HFFc6 (cell line): ENCODE data around the gene ASPM. TPM values are rescaled to one million over a fixed set of nuclear protein-coding genes. Genes with fewer than 3 reads are reported as not detected.
"Not testable (repeated sequence)": the region's sequence is repeated elsewhere in the genome, so short reads cannot be mapped to it uniquely, and the experiment has no call there.

Experiments
- DNase-seq: peaks from one replicate; pipeline ENCODE4 v3.0.0-alpha.2; 2018
- H3K27ac Mint-ChIP-seq: 2 replicates; pipeline ENCODE4 v1.8.0; 2020; ENCODE audit warnings: mild to moderate bottlenecking, mixed read lengths
- H3K27me3 Mint-ChIP-seq: 2 replicates; pipeline ENCODE4 v1.8.0; 2021; ENCODE audit warnings: mild to moderate bottlenecking, moderate library complexity, mixed read lengths; ENCODE audit not compliant: insufficient read depth
- H3K36me3 Mint-ChIP-seq: 2 replicates; pipeline ENCODE4 v1.8.0; 2021; ENCODE audit warnings: low read depth, mixed read lengths
- H3K4me1 Mint-ChIP-seq: 2 replicates; pipeline ENCODE4 v1.8.0; 2020; ENCODE audit warnings: low read depth, mixed read lengths
- H3K4me3 Mint-ChIP-seq: 2 replicates; pipeline ENCODE4 v1.8.0; 2020; ENCODE audit warnings: mild to moderate bottlenecking, moderate library complexity, mixed read lengths
- H3K9me3 Mint-ChIP-seq: 2 replicates; pipeline ENCODE4 v1.8.0; 2020; ENCODE audit warnings: mild to moderate bottlenecking, mixed read lengths
- total RNA-seq, 6 experiments: library from RNA; stranded (reverse); fragmentation: NEBNext Ultra II Directional; extraction: Animal tissue kit (Norgen Biotek cat#: 25700); gene quantifications; 2 replicates in 1 of 6; 3 replicates in 5 of 6; pipeline ENCODE4 v1.2.3, GENCODE V29; 2021
- TF ChIP-seq, protein P1 (sequence below): fragments of 200-600 bp; sonication (generic); IDR thresholded peaks from 2 replicates; pipeline ENCODE4 v1.5.0; 2021; ENCODE audit warnings: antibody characterized with exemption, mild to moderate bottlenecking

ASPM gene
- total RNA-seq, 6 experiments from 2014 or later = 20.3 to 46.8 (median 42.0) TPM

DNA sequence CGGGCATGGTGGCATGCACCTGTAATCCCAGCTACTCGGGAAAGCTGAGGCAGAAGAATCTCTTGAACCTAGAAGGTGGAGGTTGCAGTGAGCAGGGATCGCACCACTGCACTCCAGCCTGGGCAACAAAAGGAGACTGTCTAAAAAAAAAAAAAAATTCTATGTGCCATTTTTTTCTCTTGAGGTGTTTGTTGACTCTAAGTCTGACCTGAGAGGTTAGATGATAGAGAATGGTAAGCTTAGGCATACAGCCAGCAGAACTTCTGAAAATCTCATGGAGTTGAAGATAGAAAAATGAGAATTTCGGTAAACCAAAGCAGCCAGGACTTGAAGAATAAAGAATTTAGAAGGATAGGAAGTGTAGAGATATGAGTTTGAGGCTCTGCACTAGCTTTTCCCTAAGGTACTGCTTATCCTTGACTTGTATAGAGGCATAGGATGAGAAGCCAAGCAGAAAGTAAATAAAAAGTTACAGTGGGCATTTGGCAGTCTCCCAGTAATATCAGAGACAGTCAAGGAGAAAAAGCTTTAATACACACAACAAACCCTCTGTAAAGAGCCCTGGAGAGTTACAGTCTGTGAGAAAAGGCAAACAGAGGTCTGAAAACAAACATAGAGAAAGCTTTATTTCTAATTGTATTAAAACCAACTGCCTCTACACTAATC lies 103.7 kb downstream of the ASPM start:
- H3K9me3 Mint-ChIP-seq = no peaks in the 10 kb centered on the region
- H3K4me3 Mint-ChIP-seq = peak overlapping the region; percentile 21; the same call in 1 of the 2 replicates
- no peaks in the 10 kb centered on the region for H3K27me3 Mint-ChIP-seq
- peaks cover 16% of the 10 kb centered on the region for H3K4me1 Mint-ChIP-seq
- TF ChIP-seq, protein P1, sequence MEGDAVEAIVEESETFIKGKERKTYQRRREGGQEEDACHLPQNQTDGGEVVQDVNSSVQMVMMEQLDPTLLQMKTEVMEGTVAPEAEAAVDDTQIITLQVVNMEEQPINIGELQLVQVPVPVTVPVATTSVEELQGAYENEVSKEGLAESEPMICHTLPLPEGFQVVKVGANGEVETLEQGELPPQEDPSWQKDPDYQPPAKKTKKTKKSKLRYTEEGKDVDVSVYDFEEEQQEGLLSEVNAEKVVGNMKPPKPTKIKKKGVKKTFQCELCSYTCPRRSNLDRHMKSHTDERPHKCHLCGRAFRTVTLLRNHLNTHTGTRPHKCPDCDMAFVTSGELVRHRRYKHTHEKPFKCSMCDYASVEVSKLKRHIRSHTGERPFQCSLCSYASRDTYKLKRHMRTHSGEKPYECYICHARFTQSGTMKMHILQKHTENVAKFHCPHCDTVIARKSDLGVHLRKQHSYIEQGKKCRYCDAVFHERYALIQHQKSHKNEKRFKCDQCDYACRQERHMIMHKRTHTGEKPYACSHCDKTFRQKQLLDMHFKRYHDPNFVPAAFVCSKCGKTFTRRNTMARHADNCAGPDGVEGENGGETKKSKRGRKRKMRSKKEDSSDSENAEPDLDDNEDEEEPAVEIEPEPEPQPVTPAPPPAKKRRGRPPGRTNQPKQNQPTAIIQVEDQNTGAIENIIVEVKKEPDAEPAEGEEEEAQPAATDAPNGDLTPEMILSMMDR = no peak
- H3K36me3 Mint-ChIP-seq = no peaks in the 10 kb centered on the region
- DNase-seq = no peak
- no peak overlapping the region; the same call in 1 of the 2 replicates for H3K27ac Mint-ChIP-seq

DNA sequence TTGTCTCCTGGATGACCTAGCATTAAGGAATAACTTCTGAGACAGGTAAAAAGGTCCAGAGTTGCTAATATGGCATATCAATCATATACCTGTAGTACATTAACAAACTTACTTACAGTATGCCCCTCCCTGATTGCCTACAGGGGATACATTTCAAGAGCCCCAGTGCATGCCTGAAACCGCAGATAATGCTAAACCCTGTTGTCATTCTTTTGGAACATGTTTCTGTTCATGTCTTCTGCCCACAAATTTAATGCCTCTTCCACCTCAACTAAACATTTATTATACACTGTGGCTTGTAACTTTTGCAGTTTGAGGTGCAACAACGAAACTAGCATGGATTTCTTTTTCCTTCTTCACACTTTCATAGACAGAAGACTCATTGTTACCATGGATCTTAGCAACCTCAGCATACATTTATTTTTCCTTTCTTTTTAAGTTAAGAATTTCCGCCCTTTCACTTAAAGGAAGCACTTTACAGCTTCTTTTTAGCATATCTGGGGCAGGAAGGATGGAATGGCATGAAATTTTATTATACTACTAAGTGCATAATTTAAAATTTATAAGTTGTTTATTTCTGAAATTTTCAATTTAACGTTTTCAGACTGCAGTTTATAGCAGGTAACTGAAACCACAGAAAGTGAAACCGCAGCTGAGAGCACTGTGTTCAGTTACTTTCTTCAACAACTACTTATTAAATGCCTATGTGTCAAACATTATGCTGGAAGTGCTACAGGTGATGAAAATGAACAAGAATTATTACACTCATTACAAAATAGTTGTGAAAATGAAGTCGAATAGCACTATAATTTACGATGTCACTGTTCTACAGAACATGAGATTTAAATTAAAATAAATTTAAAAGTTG lies 104.7 kb downstream of the ASPM start:
- Mint-ChIP-seq H3K9me3 (no peaks in the 10 kb centered on the region), H3K4me3 (no peak overlapping the region), H3K36me3 (no peaks in the 10 kb centered on the region; the same call in 1 of the 2 replicates), H3K27me3 (no peaks in the 10 kb centered on the region), H3K4me1 (peaks cover 17% of the 10 kb centered on the region), H3K27ac (no peak overlapping the region)
- DNase-seq = no peak
- TF ChIP-seq, protein P1 = no peak

DNA sequence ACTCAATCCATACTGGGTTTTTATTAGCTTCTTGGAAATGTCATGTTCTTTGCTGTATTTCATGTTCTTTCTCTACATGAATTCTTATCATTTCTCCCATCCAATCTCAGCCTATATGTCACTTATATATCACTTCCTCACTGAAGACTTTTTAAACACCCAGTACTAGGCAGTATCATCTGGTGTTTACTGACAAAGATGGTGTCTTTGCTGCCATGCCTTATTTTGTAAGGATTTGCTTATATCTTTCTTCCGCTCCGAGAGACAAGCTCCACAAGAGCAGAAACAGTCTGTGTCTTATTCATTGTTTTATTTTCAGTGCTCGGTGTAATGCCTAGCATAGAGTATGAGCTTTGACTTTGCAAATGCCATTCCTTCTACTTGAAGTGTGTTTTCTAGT lies 109.6 kb downstream of the ASPM start:
- peaks cover 35% of the 10 kb centered on the region for H3K4me1 Mint-ChIP-seq
- no peak overlapping the region for H3K27ac Mint-ChIP-seq
- TF ChIP-seq, protein P1 = no peak
- H3K9me3 Mint-ChIP-seq = no peaks in the 10 kb centered on the region
- DNase-seq = no peak
- no peaks in the 10 kb centered on the region; the same call in 1 of the 2 replicates for H3K27me3 Mint-ChIP-seq
- H3K36me3 Mint-ChIP-seq = no peaks in the 10 kb centered on the region; the same call in 1 of the 2 replicates
- H3K4me3 Mint-ChIP-seq = no peak overlapping the region

DNA sequence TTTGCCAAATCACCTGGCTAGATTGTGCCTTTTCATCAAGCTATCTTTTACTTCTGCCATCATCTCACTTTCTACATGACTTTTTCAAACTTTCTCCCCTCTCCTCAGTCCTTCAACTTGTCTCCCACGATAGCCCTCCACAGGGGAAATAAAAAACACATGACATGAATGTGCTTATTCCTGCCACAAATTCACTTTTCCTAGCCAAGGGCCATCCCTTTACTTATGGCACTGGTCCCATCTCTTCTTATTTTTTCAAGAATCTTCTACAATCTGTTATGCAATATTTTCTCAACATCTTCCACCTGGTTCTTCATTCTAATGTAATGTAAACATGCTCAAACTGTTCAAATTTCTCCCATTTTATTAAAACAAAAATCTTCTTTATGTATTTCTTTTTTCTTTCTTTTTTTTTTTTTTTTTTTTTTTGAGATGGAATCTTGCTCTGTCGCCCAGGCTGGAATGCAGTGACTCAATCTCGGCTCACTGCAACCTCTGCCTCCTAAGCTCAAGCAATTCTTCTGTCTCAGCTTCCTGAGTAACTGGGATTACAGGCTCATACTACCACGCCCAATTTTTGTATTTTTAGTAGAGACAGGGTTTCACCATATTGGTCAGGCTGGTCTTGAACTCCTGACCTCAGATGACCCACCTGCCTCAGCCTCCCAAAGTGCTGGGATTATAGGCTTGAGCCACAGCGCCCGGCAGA lies 111.7 kb downstream of the ASPM start:
- peak; percentile 80 for DNase-seq
- H3K4me1 Mint-ChIP-seq = peaks cover 29% of the 10 kb centered on the region
- peak overlapping the region; percentile 68 for H3K27ac Mint-ChIP-seq
- H3K4me3 Mint-ChIP-seq = peak overlapping the region; percentile 16; the same call in 1 of the 2 replicates
- H3K9me3 Mint-ChIP-seq, H3K36me3 Mint-ChIP-seq, H3K27me3 Mint-ChIP-seq: not testable (repeated sequence)

Other genes starting within 250 kb of the ASPM start
- gene CFHR2, start 202.9 kb downstream of the ASPM start, total RNA-seq = not detected
- not detected for gene CFHR5, start 169.1 kb downstream of the ASPM start, total RNA-seq
- gene F13B, start 79.4 kb downstream of the ASPM start, total RNA-seq = not detected
- 10 to 100 TPM; 10.2 to 12.9 (median 11.8) TPM for gene ZBTB41, start 54.6 kb upstream of the ASPM start, total RNA-seq
- under 1 TPM in 1 of 6 experiments, not detected in 5; 0.07 TPM for gene CRB1, start 121.6 kb upstream of the ASPM start, total RNA-seq